ENCODE data around the gene GNB1. TPM values are rescaled to one million over a fixed set of nuclear protein-coding genes. Genes with fewer than 3 reads are reported as not detected.

The GNB1 gene
- total RNA-seq, 1 experiment from 2014 or later, result 400 TPM

DNA sequence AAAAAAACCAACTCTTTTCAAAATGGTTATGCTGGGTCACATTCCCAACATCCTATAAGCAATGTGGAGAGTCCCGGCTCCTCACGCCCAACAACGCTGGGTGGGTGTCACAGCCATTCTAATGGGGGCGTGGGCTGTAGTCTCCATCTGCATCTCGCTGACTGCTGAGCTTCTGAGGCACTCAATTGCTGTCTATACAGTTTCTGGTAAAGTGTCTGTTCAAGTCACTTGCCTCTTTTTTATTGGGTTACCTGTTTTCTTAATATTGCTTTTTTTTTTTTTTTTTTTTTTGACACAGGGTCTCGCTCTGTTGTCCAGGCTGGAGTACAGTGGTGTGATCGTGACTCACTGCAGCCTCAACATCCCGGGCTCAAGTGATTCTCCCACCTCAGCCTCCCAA lies 54.8 kb downstream of the GNB1 start:
- H2BK15ac ChIP-seq (ENCODE audit: low read depth, low read length), result no peak overlapping the region
- no peaks in the 10 kb centered on the region for H3K9me3 Mint-ChIP-seq
- H3K79me2 ChIP-seq (ENCODE audit: insufficient read depth, low read length), result peaks cover 19% of the 10 kb centered on the region; the same call in 1 of the 2 replicates
- no peak overlapping the region for H3K4me3 Mint-ChIP-seq
- TF ChIP-seq, protein P1, sequence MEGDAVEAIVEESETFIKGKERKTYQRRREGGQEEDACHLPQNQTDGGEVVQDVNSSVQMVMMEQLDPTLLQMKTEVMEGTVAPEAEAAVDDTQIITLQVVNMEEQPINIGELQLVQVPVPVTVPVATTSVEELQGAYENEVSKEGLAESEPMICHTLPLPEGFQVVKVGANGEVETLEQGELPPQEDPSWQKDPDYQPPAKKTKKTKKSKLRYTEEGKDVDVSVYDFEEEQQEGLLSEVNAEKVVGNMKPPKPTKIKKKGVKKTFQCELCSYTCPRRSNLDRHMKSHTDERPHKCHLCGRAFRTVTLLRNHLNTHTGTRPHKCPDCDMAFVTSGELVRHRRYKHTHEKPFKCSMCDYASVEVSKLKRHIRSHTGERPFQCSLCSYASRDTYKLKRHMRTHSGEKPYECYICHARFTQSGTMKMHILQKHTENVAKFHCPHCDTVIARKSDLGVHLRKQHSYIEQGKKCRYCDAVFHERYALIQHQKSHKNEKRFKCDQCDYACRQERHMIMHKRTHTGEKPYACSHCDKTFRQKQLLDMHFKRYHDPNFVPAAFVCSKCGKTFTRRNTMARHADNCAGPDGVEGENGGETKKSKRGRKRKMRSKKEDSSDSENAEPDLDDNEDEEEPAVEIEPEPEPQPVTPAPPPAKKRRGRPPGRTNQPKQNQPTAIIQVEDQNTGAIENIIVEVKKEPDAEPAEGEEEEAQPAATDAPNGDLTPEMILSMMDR (conservative IDR thresholded peaks at IDR 0.05), result no peak
- no peak overlapping the region; a peak in 1 of 7 replicates for H3K27ac Mint-ChIP-seq
- H3K4ac ChIP-seq (ENCODE audit: low read depth, low read length), result no peak overlapping the region
- H3K79me1 ChIP-seq (ENCODE audit: insufficient read depth, low read depth, low read length, poor library complexity, severe bottlenecking), result peaks cover 4% of the 10 kb centered on the region
- H2BK20ac ChIP-seq (ENCODE audit: low read depth, low read length, poor library complexity, severe bottlenecking), result no peak overlapping the region
- H3K27ac ChIP-seq (ENCODE audit: insufficient read length, low read depth, low read length), result no peak overlapping the region
- H3K23ac ChIP-seq (ENCODE audit: insufficient read length, low read depth, low read length), result no peak overlapping the region
- H3T11ph ChIP-seq (ENCODE audit: low read length), result no peak overlapping the region
- no CpG with 5 or more reads among the region's 8 CpGs for WGBS (ENCODE audit: extremely low coverage, insufficient read length, low lambda C conversion rate)
- H2BK12ac ChIP-seq (ENCODE audit: insufficient read length, low read depth, low read length), result no peak overlapping the region
- H3K27me3 ChIP-seq (ENCODE audit: insufficient read depth, low read length), result no peaks in the 10 kb centered on the region
- no peak overlapping the region for H3K14ac ChIP-seq (ENCODE audit: insufficient read depth, low read length)
- peaks cover 11 to 22% of the 10 kb centered on the region in 2 experiments for H3K4me1 Mint-ChIP-seq
- no peak overlapping the region for H2AK5ac ChIP-seq (ENCODE audit: insufficient read length, low read length)
- H3K4me2 ChIP-seq (ENCODE audit: insufficient read depth, insufficient read length, low read length), result no peak overlapping the region
- H3K56ac ChIP-seq (ENCODE audit: insufficient read length, low read depth, low read length), result no peak overlapping the region
- no peaks in the 10 kb centered on the region for H4K20me1 ChIP-seq (ENCODE audit: control insufficient read depth, insufficient read depth, insufficient read length)
- no peak for DNase-seq
- no peak overlapping the region for H4K5ac ChIP-seq (ENCODE audit: insufficient read length, low read depth, low read length)
- no peak overlapping the region for H4K8ac ChIP-seq (replicated peaks; ENCODE audit: insufficient read length, low read depth, low read length)
- H3K36me3 Mint-ChIP-seq (ENCODE audit: insufficient read depth in 1 of 3, low read depth in 3 of 3), result peaks cover 9 to 60% (median 57%) of the 10 kb centered on the region in 3 experiments; a peak in 6 of 7 replicates
- H4K91ac ChIP-seq (ENCODE audit: insufficient read length, low read depth, low read length), result no peak overlapping the region
- H2BK5ac ChIP-seq (ENCODE audit: insufficient read length, low read length), result no peak overlapping the region
- H2AFZ ChIP-seq (ENCODE audit: low read length), result no peak overlapping the region
- H2BK120ac ChIP-seq (ENCODE audit: low read depth, low read length, poor library complexity, severe bottlenecking), result no peak overlapping the region
- H3K27me3 Mint-ChIP-seq (ENCODE audit: low read depth), result no peaks in the 10 kb centered on the region
- H3K18ac ChIP-seq (ENCODE audit: insufficient read length, low read depth, low read length), result no peak overlapping the region
- no peaks in the 10 kb centered on the region for H3K4me1 ChIP-seq (ENCODE audit: insufficient read depth, low read length)
- H3K9ac ChIP-seq (ENCODE audit: extremely low read depth, insufficient read length, low read length), result no peak overlapping the region
- no peaks in the 10 kb centered on the region for H3K9me3 ChIP-seq (ENCODE audit: control insufficient read depth, low read depth, low read length)
- no peaks in the 10 kb centered on the region for H3K23me2 ChIP-seq (ENCODE audit: insufficient read length, low read depth, low read length, poor library complexity, severe bottlenecking)

All from H9 (cell line).